ENCODE results near the gene DBX1.
"Not testable (repeated sequence)": the region's sequence is repeated elsewhere in the genome, so short reads cannot be mapped to it uniquely, and the experiment has no call there.

Gene DBX1

DNA sequence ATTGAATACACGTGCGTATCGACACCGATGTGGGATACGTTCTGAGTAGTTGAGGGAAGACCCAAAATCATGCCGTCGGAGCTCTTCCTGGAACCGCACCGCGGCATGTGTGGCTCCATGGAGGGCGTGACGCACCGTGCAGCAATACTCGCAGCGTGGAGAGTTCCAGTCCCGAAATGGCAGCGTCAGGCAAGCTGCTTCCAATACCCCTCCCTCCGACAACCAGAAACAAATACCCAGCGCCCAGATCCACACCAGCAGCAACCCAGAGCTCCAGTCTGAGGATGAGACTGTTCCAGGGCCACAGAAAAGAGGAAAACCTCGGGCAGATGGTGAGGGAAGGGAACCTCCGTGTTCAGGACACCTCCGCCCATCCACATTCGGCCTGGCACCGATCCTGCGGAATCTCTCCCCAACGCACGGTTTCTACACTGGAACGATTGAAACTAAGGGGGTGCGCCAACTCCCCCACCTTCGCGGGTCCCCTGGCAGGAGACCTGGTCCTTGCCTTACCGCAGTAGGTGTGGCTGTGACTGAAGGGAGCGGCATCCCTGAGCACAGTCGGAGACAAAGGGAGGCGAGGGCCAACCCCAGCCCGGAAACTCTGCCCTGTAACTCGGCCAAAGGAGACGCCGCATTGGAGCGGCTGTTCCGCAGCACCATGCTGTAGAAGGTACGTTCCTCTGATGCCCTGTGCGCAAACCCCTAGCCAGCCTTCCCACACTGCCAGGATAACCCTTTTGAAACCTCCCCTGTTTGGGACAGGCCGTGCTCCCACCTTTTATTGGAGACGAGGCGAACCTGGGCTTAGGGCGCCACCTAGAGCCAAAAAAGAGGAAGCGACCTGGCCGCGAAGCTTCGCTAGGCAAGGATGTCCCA, 28.2 kb downstream of the DBX1 start:
- DNase-seq (ENCODE audit: low read depth), result peak; percentile 46
- no peak overlapping the region for H3K4me3 ChIP-seq (ENCODE audit: low read depth, low read length)
- TF ChIP-seq, protein P1, sequence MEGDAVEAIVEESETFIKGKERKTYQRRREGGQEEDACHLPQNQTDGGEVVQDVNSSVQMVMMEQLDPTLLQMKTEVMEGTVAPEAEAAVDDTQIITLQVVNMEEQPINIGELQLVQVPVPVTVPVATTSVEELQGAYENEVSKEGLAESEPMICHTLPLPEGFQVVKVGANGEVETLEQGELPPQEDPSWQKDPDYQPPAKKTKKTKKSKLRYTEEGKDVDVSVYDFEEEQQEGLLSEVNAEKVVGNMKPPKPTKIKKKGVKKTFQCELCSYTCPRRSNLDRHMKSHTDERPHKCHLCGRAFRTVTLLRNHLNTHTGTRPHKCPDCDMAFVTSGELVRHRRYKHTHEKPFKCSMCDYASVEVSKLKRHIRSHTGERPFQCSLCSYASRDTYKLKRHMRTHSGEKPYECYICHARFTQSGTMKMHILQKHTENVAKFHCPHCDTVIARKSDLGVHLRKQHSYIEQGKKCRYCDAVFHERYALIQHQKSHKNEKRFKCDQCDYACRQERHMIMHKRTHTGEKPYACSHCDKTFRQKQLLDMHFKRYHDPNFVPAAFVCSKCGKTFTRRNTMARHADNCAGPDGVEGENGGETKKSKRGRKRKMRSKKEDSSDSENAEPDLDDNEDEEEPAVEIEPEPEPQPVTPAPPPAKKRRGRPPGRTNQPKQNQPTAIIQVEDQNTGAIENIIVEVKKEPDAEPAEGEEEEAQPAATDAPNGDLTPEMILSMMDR (IDR thresholded peaks at IDR 0.05; ENCODE audit: low read depth, low read length), result peak; percentile 75
- TF ChIP-seq, protein P2, sequence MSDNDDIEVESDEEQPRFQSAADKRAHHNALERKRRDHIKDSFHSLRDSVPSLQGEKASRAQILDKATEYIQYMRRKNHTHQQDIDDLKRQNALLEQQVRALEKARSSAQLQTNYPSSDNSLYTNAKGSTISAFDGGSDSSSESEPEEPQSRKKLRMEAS (IDR thresholded peaks at IDR 0.05; ENCODE audit: low read depth, low read length), result no peak
- no peak for TF ChIP-seq MYC (IDR thresholded peaks at IDR 0.05; ENCODE audit: low read depth, low read length)

DNA sequence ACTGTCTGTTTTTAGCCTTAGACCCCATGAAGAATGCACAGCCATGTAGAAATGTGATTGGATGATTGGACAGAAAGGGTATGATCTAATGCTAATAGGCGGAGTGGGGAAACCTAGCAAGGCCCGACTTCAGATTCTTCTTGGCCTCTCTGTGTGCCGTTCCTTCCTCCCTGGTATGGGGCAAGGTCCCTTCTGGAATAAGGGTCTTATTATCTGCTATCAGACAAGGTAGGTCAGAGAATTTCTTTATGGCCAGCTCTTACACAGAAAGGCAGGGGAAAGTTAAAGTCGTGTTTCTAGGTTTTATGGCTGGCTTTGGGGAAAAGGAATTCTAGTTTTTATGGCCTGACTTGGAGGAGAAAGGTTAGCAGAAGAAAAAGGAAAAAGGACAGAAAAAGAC, 30.6 kb downstream of the DBX1 start:
- no peak for TF ChIP-seq MYC (IDR thresholded peaks at IDR 0.05; ENCODE audit: low read depth, low read length)
- no peak for TF ChIP-seq POLR2A (IDR thresholded peaks at IDR 0.05; ENCODE audit: extremely low read depth, insufficient read length)
- TF ChIP-seq, protein P2 (IDR thresholded peaks at IDR 0.05; ENCODE audit: low read depth, low read length), result no peak
- TF ChIP-seq, protein P1 (IDR thresholded peaks at IDR 0.05; ENCODE audit: low read depth, low read length), result no peak
- no peak overlapping the region for H3K4me3 ChIP-seq (ENCODE audit: low read depth, low read length)

DNA sequence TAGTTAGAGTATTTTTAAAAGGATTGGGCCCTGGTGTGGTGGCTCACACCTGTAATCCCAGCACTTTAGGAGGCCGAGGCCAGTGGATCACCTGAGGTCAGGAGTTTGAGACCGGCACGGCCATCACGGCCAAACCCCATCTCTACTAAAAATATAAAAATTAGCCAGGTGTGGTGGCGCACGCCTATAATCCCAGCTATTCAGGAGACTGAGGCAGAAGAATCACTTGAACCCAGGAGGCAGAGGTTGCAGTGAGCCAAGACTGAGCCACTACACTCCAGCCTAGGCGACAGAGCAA, 31.8 kb downstream of the DBX1 start:
- not testable (repeated sequence) for H3K4me3 ChIP-seq (ENCODE audit: low read depth, low read length); DNase-seq (ENCODE audit: low read depth)

More for the DNA sequence above, 30.6 kb downstream of the DBX1 start:
- no peak for DNase-seq (ENCODE audit: low read depth)

DNA sequence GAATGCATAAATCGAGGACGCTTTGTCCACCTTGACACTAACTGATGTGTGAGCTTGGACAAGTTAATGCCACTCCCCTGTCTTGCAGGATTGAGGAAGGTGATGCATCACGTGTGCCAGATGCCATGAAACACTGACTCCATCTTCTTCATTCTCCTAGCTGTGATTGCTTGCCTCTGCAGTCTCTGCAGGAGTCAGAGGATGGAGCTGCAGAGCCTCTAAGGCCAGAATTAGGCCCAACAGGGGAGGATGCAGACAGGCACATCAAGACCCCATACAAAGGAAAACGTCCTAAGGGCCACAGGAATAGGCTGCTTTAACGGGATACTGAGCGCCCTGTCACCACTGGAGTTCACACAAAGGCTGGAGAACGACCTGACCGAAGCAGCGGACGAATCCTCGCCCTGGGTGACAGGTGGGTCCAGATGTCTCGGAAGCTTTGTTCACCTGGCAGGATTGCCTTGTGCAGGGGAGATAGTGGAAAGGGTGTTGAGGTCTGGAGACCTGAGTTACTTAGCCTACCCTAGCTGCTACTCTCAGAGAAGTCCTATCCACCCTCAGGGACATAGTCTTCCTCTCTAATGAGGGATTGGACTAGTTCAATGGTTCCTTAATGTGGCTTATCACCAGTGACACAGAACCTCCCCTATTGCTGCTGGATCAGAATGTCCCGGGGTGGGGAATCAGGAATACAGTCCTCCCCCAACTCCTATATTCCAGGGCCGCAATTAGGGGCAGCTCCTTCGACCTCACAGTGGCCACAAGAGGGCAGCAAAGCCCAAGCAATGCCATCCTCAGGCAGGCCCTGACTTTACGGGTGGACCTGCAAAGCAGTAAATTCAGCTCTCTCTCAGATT, 32.4 kb downstream of the DBX1 start:
- TF ChIP-seq, protein P1 (IDR thresholded peaks at IDR 0.05; ENCODE audit: low read depth, low read length), result peak; percentile 72
- no peak for TF ChIP-seq MYC (IDR thresholded peaks at IDR 0.05; ENCODE audit: low read depth, low read length)
- DNase-seq (ENCODE audit: low read depth), result peak; percentile 64
- H3K4me3 ChIP-seq (ENCODE audit: low read depth, low read length), result no peak overlapping the region

DNA sequence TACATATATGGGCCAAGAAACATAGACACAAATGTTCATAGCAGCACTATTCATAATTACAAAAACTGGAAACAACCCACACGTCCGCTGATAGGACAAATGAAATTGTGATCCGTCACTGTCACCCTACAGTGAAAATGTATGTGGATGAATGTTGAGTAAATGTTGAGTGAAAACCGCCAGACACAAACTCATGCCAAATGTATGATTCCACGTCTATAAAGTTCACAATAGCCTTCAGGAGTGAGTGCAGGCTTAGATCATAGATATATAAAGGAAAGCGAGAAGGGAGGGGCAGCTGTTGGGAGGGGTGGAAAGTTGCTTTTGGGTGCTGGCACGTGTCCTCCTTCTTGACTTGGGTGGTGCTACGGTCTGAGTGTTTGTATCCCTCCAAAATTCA, 33.6 kb downstream of the DBX1 start:
- TF ChIP-seq, protein P2 (IDR thresholded peaks at IDR 0.05; ENCODE audit: low read depth, low read length), result no peak
- TF ChIP-seq POLR2A (IDR thresholded peaks at IDR 0.05; ENCODE audit: extremely low read depth, insufficient read length), result no peak
- no peak for TF ChIP-seq MYC (IDR thresholded peaks at IDR 0.05; ENCODE audit: low read depth, low read length)
- TF ChIP-seq, protein P1 (IDR thresholded peaks at IDR 0.05; ENCODE audit: low read depth, low read length), result no peak
- no peak for DNase-seq (ENCODE audit: low read depth)
- H3K4me3 ChIP-seq (ENCODE audit: low read depth, low read length), result no peak overlapping the region

DNA sequence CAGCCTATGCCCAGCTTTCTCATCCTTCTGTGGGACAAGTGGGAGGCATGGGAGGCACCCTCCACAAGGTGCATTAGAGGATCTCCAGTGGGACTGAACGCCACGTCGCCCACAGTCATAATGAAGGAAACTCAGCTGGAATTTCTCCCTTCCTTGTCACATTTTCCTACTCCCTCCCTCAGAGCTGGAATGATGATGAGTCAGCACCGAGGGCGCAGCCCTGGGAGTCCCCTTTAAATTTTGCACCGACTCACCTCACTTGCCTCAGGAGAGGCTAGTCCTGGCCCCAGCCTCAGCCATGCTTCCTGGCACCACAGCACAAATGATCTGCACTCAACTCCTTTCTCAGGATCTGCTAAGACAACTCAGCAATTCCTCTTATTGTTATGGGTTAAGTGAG, 34.3 kb downstream of the DBX1 start:
- no peak overlapping the region for H3K4me3 ChIP-seq (ENCODE audit: low read depth, low read length)
- TF ChIP-seq POLR2A (IDR thresholded peaks at IDR 0.05; ENCODE audit: extremely low read depth, insufficient read length) (no peak), MYC (IDR thresholded peaks at IDR 0.05; ENCODE audit: low read depth, low read length) (no peak)
- TF ChIP-seq, protein P1 (IDR thresholded peaks at IDR 0.05; ENCODE audit: low read depth, low read length), result no peak
- TF ChIP-seq, protein P2 (IDR thresholded peaks at IDR 0.05; ENCODE audit: low read depth, low read length), result no peak
- no peak for DNase-seq (ENCODE audit: low read depth)

Data from NB4 (cell line).